Activated CD4-positive, alpha-beta T cell treated with anti-CD3 and anti-CD28 coated beads, Interleukin-2, Interleukin-4, amounts not matched to agents 100 ng/mL and 50 ng/mL, durations not matched to agents 16 hours and 8 hours (primary cell): Measurements from ENCODE around the gene MSMO1.
"Not testable (repeated sequence)": the region's sequence is repeated elsewhere in the genome, so short reads cannot be mapped to it uniquely, and the experiment has no call there.

Experiments
- DNase-seq: peaks from one replicate; pipeline ENCODE4 v3.0.0-alpha.2; 2020; ENCODE audit warnings: low spot score

Gene MSMO1

DNA sequence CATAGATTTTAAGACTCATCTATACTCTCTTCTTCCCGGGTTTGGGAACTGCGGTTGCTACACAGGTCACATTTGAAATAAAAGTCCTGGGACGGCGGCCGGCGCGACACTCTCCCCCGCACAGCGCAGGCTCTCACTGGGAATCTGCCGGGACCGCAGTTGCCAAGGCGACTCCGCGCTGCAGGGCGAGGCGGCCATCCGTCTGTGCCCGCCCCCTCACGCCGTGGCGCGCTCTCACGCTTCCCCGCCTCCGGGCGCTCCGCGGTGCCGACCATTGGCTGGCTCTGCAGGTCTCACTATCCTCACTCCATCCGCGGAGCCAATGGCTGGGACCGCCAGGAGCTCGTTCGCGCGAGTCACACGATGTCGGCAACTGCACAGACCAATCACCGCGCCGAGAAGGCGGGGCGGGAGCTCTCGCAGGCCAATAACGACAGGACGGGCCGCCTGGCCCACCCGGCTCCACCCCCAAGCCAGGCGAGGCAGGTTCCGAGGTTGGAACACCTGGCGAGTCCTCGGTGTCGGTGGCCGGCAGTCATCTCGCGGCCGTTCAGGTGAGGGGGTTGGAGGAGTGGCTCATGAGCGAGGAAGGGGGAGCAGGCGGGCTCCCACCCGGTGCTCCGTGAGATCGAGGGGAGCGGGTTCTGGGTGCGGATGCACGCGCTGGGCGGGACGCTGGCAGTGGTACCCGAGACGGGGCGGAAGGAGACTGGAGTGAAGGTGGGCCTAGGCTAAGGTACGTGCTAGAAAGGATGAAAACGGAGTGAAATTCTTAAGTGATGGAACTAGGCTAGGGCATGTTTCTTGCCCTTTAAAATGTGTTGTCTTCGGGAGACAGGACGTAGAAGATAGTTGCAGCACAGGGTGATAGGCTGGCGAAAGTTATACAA lies at the start of gene MSMO1:
TSS of gene MSMO1 (plus strand) at position 459 of the 890 bp plus-strand sequence. CDS start 5,702 bp downstream, outside the sequence.
- peak; percentile 99 for DNase-seq

DNA sequence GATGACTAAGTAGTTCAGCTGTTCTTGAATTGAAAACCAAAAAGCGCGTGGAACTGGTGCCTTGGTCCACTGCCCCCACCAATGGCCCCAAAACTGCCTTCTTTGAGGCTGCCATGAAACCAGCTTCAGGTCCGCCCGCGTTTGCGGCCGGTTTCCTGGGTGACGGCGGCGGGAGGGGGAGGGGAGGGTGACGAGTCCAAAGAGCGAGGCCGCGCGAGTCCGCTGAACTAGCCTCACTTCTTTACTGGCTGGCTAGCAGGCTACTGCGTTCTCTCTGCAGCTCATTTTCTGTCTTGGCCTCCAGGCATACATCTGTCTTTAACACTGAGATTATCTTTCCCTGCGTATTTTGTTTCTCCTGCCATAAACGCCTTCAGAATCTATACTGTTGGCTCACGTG lies 47.9 kb upstream of the MSMO1 start:
- not testable (repeated sequence) for DNase-seq

DNA sequence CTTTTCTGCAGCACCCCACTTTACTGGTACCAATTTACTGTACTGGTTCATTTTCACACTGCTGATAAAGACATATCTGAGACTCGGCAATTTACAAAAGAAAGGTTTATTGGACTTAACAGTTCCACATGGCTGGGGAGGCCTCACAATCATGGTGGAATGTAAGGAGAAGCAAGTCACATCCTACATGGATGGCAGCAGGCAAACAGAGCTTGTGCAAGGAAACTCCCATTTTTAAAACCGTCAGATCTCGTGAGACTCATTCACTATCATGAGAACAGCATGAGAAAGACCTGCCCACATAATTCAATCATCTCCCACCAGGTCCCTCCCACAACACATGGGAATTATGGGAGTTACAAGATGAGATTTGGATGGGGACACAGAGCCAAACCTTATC lies 42.8 kb upstream of the MSMO1 start:
- DNase-seq = not testable (repeated sequence)

DNA sequence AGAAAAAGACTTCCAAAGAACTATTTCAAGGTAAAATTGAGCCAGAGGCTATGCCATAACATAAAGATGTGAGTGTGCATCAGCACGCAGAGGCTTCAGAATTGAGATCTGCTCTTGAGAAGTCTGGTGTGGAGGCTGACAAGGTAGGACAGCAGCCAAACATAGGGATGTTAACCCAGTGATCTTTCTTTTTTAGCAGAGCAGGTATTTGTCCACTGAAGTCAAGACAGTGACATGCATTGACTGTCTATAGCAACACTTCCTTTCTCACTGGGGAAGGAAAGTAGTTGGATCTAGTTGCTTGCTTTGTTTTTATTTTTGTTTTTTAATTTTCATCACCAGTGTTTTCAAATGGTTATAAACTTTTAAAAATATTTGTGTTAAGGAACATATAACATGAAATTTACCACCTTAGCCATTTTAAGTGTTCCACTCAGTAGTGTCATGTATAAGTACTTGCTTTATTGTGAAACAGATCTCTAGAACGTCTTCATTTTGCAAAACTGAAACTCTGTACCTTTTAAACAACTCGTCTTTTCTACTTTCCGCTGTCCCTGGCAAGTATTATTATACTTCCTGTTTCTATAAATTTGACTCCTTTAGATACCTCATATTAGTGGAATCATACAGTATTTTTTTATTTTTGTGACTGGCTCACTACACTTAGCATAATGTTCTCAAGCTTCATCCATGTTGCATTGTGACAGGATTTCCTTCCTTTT lies 40.7 kb upstream of the MSMO1 start:
- not testable (repeated sequence) for DNase-seq

- no peak for DNase-seq
Measured at GRCh38 chr4:165288226-165288625, 39.2 kb upstream of the MSMO1 start.

DNA sequence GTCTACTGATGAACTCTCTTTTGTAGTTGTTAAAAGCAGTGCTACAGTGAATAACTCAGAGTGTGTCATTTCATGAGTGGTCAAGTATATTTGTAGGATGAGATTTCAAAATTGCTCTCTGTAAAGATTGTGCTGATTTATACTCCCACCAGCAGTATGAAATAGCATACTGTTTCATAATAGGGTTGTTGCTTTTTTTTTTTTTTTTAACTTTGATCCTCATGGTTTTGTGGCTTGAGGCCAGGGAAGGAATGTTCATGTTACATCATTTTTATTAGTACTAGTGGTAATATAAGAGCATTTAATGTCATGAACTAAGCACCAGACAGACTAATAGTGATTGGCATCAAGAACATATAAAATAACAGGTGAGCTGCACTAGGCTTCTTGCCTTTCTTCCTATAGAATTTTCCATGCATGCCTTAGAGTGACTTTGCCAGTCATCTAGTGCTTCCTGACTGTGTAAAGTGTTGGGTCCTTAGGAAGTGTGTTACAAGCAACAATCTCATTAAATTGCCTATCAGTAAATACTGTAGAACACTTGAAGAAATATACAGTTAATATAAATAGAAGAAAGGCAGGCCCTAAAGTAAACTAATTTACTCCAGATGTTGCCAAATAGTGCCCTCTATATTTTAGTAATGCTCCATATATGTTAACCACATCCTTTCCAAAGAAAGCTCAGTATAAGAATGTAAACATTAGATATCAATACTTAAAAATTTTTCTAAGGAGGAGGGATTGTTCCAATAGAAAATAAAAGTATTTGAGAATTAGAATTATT lies 38.6 kb upstream of the MSMO1 start:
- DNase-seq = no peak

GRCh38 chr4:165289423-165289785 lies 38.1 kb upstream of the MSMO1 start:
- DNase-seq = no peak

DNA sequence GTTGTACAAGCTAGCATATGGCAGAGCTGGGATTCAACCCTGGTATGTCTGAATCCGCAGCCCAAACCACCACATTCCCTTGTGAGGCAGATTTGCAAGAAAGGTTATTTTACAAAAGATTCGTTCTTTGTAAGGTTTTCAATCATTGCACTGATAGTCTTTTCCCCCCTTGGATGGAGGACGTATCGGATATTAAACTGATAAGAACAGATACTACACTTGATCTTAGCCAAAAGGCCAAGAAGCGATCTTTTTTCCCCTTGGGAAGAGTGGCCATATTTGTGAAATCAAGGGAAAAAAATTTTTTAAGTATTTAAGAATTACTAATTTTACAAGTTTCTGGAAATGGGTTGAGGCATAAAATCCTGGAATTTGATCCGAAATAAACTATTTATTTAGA lies 34.4 kb upstream of the MSMO1 start:
- no peak for DNase-seq

- DNase-seq = no peak
Measured at GRCh38 chr4:165293927-165294649, 33.4 kb upstream of the MSMO1 start.

GRCh38 chr4:165294907-165295306 lies 32.6 kb upstream of the MSMO1 start:
- DNase-seq = no peak

- no peak for DNase-seq
Measured at GRCh38 chr4:165297626-165298025, 29.8 kb upstream of the MSMO1 start.

DNA sequence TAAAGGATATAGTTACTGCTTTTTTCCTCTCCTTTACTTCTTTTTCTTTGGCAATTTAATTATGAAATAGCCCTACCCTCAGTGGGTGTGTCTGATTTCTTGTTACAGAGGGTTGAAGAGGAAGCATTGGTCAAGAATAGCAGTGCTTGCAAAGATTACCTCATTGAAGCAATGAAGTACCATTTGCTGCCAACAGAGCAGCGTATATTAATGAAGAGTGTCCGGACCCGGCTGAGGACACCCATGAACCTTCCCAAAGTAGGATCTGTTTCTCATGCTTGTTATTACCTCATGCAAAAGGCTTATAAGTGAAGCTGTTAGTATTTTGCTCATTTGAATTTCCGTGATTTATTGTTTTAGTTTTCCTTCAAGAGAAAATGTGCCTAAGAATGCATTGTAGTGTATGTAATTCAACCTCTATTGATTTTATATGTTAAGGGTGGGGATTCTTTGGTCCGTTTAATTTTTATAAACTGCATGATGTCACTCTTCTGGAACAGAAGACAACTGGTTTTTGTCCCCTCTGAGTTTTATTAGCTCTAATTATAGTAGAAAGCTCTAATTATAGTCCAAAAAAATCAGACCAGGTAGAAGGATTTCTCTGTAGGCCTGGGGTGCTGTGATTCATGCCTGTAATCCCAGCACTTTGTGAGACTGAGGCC lies 27.9 kb upstream of the MSMO1 start:
- DNase-seq = no peak

DNA sequence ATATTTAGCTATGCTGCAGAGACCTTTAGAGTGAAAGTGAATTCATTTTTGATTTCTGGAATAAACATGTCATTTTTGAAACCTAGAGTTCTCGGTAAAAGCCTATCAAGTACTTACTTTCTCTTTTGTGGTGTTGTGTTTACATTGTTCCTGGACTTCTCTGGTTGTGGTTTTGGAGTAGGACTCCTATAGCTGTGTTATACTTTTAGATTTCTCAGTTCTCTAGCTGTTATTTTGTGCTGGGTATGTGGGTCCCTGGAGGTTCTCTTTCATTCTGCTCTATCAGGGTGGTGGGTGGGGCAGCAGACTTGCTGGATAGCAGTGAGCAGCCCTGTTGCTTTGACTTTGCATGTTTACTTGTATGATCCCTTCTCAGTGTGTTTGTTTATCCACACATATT lies 25.6 kb upstream of the MSMO1 start:
- no peak for DNase-seq

DNA sequence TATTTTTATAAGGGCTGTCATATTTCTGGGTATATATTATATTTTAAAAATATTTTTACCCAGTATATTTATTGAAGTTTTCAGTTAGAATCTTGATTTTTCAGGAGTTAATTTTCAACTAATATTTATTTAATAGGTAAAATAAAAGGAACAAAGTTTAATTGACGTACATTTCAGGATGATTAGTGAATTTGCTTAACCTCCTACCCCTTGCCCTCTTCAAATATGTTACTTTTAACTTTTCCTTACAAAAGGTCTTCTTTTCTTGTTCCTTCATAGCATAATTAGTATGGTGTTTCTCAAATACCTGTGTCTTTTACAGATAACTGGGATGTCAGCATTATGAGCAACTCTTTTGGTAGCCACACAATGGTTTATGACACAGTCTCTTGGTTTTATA lies 24.8 kb upstream of the MSMO1 start:
- no peak for DNase-seq

DNA sequence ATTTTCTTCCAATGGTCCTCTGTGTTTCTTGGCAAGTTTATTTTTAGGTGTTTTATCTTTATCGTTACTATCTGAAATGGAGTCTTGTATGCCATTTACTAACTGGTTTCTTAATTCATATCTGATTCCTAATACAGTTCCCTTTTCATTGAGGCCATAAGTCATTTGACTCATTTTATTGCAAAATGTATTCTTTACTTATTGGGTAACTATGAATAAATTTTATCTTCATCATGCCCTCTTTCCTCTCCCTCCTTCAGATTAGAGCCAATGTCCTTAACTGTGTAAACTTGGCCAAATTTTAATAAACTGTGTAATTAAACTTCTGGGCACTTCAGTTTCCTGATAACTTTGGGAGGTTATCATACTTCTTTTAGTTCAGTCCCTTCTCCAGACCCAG lies 19.3 kb upstream of the MSMO1 start:
- DNase-seq = no peak

DNA sequence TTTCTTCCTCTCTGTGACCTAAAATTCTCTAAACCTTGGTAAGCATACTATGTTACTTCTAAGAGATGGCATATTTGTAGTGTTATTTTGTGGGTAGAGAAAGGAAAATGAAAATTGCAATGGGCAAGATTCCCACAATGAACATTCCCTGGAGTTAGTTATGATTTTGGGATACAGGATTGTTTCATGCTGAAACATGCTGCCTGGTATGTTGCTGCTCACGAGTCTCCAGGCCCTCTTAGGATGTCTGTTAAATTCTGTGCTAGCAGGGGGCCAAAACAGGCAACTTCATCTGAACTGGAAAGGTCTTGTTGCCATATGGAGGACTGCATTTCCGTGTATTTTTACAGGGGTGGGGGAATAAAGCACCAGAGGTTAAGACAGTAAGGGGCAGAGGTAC lies 18.9 kb upstream of the MSMO1 start:
- DNase-seq = no peak

GRCh38 chr4:165309456-165309855 lies 18.0 kb upstream of the MSMO1 start:
- no peak for DNase-seq

- DNase-seq = no peak
Measured at GRCh38 chr4:165312506-165312905, 15.0 kb upstream of the MSMO1 start.

DNA sequence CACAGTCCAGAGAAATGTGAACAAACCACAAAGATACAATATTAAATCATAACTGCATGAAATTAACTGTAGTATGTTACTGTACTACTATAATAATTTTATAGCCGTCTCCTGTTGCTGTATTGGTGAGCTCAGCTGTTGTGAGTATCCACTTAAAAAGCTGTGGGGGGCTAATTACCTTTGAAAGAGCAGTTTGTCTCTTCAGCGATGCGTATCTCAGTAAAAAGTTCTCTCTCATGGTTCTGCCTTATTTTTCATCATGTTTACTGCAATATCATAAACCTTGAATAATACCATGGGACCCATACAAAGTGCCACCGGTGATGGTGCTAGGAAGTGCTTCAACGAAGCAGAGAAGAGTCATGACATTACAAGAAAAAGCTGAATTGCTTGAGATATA lies 8.4 kb upstream of the MSMO1 start:
- no peak for DNase-seq

GRCh38 chr4:165319509-165319908 lies 8.0 kb upstream of the MSMO1 start:
- DNase-seq = no peak

- DNase-seq = no peak
Measured at GRCh38 chr4:165324236-165324917, 3.1 kb upstream of the MSMO1 start.
